Cardiac muscle cell (in vitro differentiated cells and primary cell): ENCODE results near the gene OR1N2. TPM values are rescaled to one million over a fixed set of nuclear protein-coding genes. Genes with fewer than 3 reads are reported as not detected.

Experiments
- DNase-seq, 2 donors: peaks; one replicate each; pipeline versions ENCODE4 v3.0.0 to v3.0.0-alpha.2; 2010 to 2017; ENCODE audit warnings: low read depth in 1 of 2, low spot score in 1 of 2
- H3K27ac ChIP-seq: fragments of 200-600 bp; sonication (generic); 2 replicates; pipeline ENCODE4 v1.5.1; 2016
- H3K27me3 ChIP-seq: fragments of 200-600 bp; sonication (generic); 2 replicates; pipeline ENCODE4 v1.6.0; 2016; ENCODE audit warnings: control low read depth
- H3K36me3 ChIP-seq: fragments of 200-600 bp; sonication (generic); 2 replicates; pipeline ENCODE4 v1.5.1; 2016; ENCODE audit warnings: control low read depth
- H3K4me1 ChIP-seq: fragments of 200-600 bp; sonication (generic); 2 replicates; pipeline ENCODE4 v1.8.1; 2017; ENCODE audit warnings: low read depth, mild to moderate bottlenecking, mixed run types
- H3K4me3 ChIP-seq: fragments of 200-600 bp; sonication (generic); 2 replicates; pipeline ENCODE4 v1.5.1; 2016; ENCODE audit warnings: mild to moderate bottlenecking
- H3K9me3 ChIP-seq: fragments of 200-600 bp; sonication (generic); 2 replicates; pipeline ENCODE4 v1.5.1; 2017; ENCODE audit warnings: low read depth, mild to moderate bottlenecking, control low read depth
- CTCF ChIP-seq: IDR thresholded peaks from 2 replicates; pipeline ENCODE4 v1.5.1; 2012; ENCODE audit warnings: low read depth, mild to moderate bottlenecking, low read length
- polyA plus RNA-seq: library from polyadenylated mRNA; unstranded; fragments of >200 nt; fragmentation: Nextera tagmentation; extraction: Ambion mirVana; gene quantifications from 2 replicates; pipeline ENCODE4 v1.2.1, GENCODE V29; 2016
- total RNA-seq: library from RNA; depleted of rRNA; stranded (reverse); fragments of >200 nt; gene quantifications from 2 replicates; pipeline ENCODE4 v1.2.3, GENCODE V29; 2016

The OR1N2 gene
- total RNA-seq (not detected in 2 replicates), polyA plus RNA-seq (not detected in 2 replicates)

- Histone ChIP-seq H3K36me3 (no peaks in the 10 kb centered on the region), H3K9me3 (no peaks in the 10 kb centered on the region), H3K4me1 (no peaks in the 10 kb centered on the region), H3K4me3 (no peak within 1 kb of the TSS), H3K27me3 (no peaks in the 10 kb centered on the region), H3K27ac (no peak within 1 kb of the TSS)
- no peak for DNase-seq
- no peak for TF ChIP-seq CTCF
Observed at GRCh38 chr9:122552812-122553211, at the start of gene OR1N2. OR1N2 (plus strand) TSS chr9:122553112; CDS start chr9:122553212, 100 bp downstream.

- no peak for DNase-seq
- H3K9me3 ChIP-seq, result no peaks in the 10 kb centered on the region
- no peaks in the 10 kb centered on the region for H3K36me3 ChIP-seq
- H3K27ac ChIP-seq, result no peak overlapping the region
- no peaks in the 10 kb centered on the region for H3K27me3 ChIP-seq
- H3K4me3 ChIP-seq, result no peak overlapping the region
- no peaks in the 10 kb centered on the region for H3K4me1 ChIP-seq
- TF ChIP-seq CTCF, result no peak
Observed at GRCh38 chr9:122506964-122507363, 45.9 kb upstream of the OR1N2 start.

DNA sequence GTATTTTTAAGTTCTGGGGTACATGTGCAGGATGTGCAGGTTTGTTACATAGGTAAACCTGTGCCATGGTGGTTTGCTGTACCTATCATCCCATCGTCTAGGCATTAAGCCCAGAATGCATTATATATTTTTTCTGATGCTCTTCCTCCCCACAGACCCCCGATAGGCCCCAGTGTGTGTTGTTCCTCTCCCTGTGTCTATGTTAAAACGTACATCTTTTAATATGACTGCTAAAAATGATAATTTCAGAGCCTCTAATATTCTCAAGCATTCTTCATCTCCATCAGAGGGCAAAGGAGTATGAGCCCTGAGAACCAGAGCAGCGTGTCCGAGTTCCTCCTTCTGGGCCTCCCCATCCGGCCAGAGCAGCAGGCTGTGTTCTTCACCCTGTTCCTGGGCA lies 42.4 kb upstream of the OR1N2 start, which contains the start of gene OR1J2:
OR1J2 (plus strand) TSS at position 301 of the 400 bp plus-strand sequence; CDS start at position 301, 0 bp downstream.
- no peak for DNase-seq
- Histone ChIP-seq H3K4me1 (no peaks in the 10 kb centered on the region), H3K27me3 (no peaks in the 10 kb centered on the region), H3K36me3 (no peaks in the 10 kb centered on the region), H3K27ac (no peak within 1 kb of the TSS), H3K9me3 (no peaks in the 10 kb centered on the region), H3K4me3 (no peak within 1 kb of the TSS)
- TF ChIP-seq CTCF, result no peak

- Histone ChIP-seq H3K4me3 (no peak overlapping the region), H3K4me1 (no peaks in the 10 kb centered on the region), H3K27ac (no peak overlapping the region), H3K36me3 (no peaks in the 10 kb centered on the region), H3K27me3 (no peaks in the 10 kb centered on the region), H3K9me3 (no peaks in the 10 kb centered on the region)
- no peak for TF ChIP-seq CTCF
- DNase-seq, result no peak
Observed at GRCh38 chr9:122518226-122518625, 34.7 kb upstream of the OR1N2 start.

DNA sequence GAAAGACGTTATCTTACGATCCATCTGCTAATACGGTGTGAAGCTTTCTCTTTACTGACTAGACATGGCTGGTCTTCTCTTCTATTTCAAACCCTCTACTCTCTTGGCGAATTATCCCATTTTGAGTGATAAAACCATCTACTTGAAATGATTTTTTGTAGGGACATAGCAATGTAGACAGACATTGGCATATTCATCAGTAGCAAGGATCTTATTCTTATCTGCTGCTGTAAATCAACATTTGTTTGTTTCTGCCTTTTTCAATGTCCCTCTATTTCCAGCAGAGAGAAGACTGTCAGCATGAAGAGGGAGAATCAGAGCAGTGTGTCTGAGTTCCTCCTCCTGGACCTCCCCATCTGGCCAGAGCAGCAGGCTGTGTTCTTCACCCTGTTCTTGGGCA lies 34.1 kb upstream of the OR1N2 start, which contains the start of gene OR1J4:
OR1J4 (plus strand) TSS at position 301 of the 400 bp plus-strand sequence; CDS start at position 301, 0 bp downstream.
- no peak for TF ChIP-seq CTCF
- H3K4me1 ChIP-seq, result no peaks in the 10 kb centered on the region
- no peak for DNase-seq
- no peak within 1 kb of the TSS for H3K27ac ChIP-seq
- H3K36me3 ChIP-seq, result no peaks in the 10 kb centered on the region
- H3K4me3 ChIP-seq, result no peak within 1 kb of the TSS
- no peaks in the 10 kb centered on the region for H3K9me3 ChIP-seq
- H3K27me3 ChIP-seq, result no peaks in the 10 kb centered on the region

DNA sequence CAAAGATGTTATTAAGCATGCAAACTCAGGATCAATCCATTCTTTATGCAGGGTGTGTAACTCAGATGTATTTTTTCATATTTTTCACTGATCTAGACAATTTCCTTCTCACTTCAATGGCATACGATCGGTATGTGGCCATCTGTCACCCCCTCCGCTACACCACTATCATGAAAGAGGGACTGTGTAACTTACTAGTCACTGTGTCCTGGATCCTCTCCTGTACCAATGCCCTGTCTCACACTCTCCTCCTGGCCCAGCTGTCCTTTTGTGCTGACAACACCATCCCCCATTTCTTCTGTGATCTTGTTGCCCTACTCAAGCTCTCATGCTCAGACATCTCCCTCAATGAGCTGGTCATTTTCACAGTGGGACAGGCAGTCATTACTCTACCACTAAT lies 33.5 kb upstream of the OR1N2 start:
- Histone ChIP-seq H3K4me1 (no peaks in the 10 kb centered on the region), H3K36me3 (no peaks in the 10 kb centered on the region), H3K4me3 (no peak overlapping the region), H3K9me3 (no peaks in the 10 kb centered on the region), H3K27me3 (no peaks in the 10 kb centered on the region), H3K27ac (no peak overlapping the region)
- TF ChIP-seq CTCF, result no peak
- no peak for DNase-seq
